A549 (cell line): ENCODE data around the gene ANKS1B.

ENCODE experiments used
- CEBPB ChIP-seq, 2 experiments: fragments of >200 bp in 1 of 2; sonication (Bioruptor Twin) in 1 of 2; formaldehyde crosslinking in 1 of 2; IDR thresholded peaks; 2 replicates each; pipeline ENCODE4 v1.6.1; 2012 to 2016
- CTCF ChIP-seq: fragments of >200 bp; sonication (Bioruptor Twin); formaldehyde crosslinking; IDR thresholded peaks from 3 replicates; pipeline ENCODE4 v1.5.1; 2016
- ELK1 ChIP-seq: fragments of 150-350 bp; IDR thresholded peaks from 2 replicates; pipeline ENCODE4 v1.6.1; 2014; ENCODE audit warnings: low read depth, mild to moderate bottlenecking, low read length
- EP300 ChIP-seq, 2 experiments: fragments of >200 bp; sonication (Bioruptor Twin); formaldehyde crosslinking; IDR thresholded peaks; 2 replicates in 1 of 2; 3 replicates in 1 of 2; pipeline ENCODE4 v1.6.1; 2016 to 2017
- HEYL ChIP-seq: fragments of 250-450 bp; sonication (Bioruptor Pico); IDR thresholded peaks from 2 replicates; pipeline ENCODE4 v1.8.0; 2021; ENCODE audit warnings: mild to moderate bottlenecking, moderate library complexity
- MAX ChIP-seq: IDR thresholded peaks from 2 replicates; pipeline ENCODE4 v1.6.1; 2012
- NFE2L2 ChIP-seq: fragments of 150-350 bp; conservative IDR thresholded peaks from 2 replicates; pipeline ENCODE4 v1.6.1; 2014; ENCODE audit warnings: low read length
- PBX3 ChIP-seq: IDR thresholded peaks from 2 replicates; pipeline ENCODE4 v1.6.1; 2012
- POLR2A ChIP-seq: IDR thresholded peaks from 2 replicates; pipeline ENCODE4 v1.6.1; 2012; ENCODE audit warnings: mild to moderate bottlenecking, low read length
- POLR2AphosphoS2 ChIP-seq: conservative IDR thresholded peaks from 2 replicates; pipeline ENCODE4 v1.6.1; 2012; ENCODE audit warnings: low read length, improper control_type of control experiment, inconsistent platforms

GRCh38 chr12:99087278-99087677 lies 897.5 kb downstream of the ANKS1B start:
- TF ChIP-seq EP300 (IDR thresholded peaks at IDR 0.05) (no peak), HEYL (CRISPR knock-in tag) (no peak), PBX3 (no peak), MAX (no peak), CEBPB (IDR thresholded peaks at IDR 0.05) (no peak), CTCF (no peak), NFE2L2 (no peak), POLR2A (no peak), POLR2AphosphoS2 (no peak), ELK1 (no peak)
